IMR-90 (cell line): Measurements from ENCODE around the gene BMERB1. TPM values are rescaled to one million over a fixed set of nuclear protein-coding genes. Genes with fewer than 3 reads are reported as not detected.

Experiments
- ATAC-seq: fragments of 200-7000 bp; cut with Tn5 transposase; 2 replicates; pipeline ENCODE4 v1.9.1; 2020; ENCODE audit warnings: low read depth, mild to moderate bottlenecking, moderate library complexity
- BruUV-seq: library from RNA; stranded (reverse); fragments of 400-500 nt; replicated peaks from 2 replicates; lab custom pipeline; 2021; lab: Mats Ljungman, UMichigan
- CTCF ChIA-PET: fragments of 300-600 bp; formaldehyde crosslinking; extraction: SDS; loops from one replicate; lab custom pipeline; 2021; ENCODE audit warnings: antibody characterized with exemption; lab: Yijun Ruan, JAX
- POLR2A ChIA-PET: fragments of 300-600 bp; sonication (Branson Sonifier 250); formaldehyde crosslinking; loops from one replicate; lab custom pipeline; 2022; ENCODE audit warnings: antibody characterized with exemption; ENCODE audit not compliant: unreplicated experiment; lab: Charles Lee
- DNase-seq: peaks from one replicate; pipeline ENCODE4 v3.0.0; 2013
- H2AFZ ChIP-seq: replicated peaks from 2 replicates; pipeline ENCODE3; 2013; ENCODE audit warnings: low read length, mild to moderate bottlenecking; ENCODE audit not compliant: poor library complexity
- H2AK5ac ChIP-seq: 2 replicates; pipeline ENCODE4 v1.6.1; 2013; ENCODE audit warnings: low read depth, low read length, inconsistent platforms
- H2AK9ac ChIP-seq: replicated peaks from 2 replicates; pipeline ENCODE3; 2013; ENCODE audit warnings: mild to moderate bottlenecking, low read depth, low read length, moderate library complexity; ENCODE audit not compliant: poor library complexity
- H2BK120ac ChIP-seq: 2 replicates; pipeline ENCODE4 v1.6.1; 2013; ENCODE audit warnings: low read depth, low read length, inconsistent platforms
- H2BK15ac ChIP-seq: 3 replicates; pipeline ENCODE4 v1.6.1; 2013; ENCODE audit warnings: low read depth, low read length, inconsistent platforms
- H2BK20ac ChIP-seq: 2 replicates; pipeline ENCODE4 v1.6.1; 2013; ENCODE audit warnings: low read depth, mild to moderate bottlenecking, inconsistent platforms, low read length, moderate library complexity
- H2BK5ac ChIP-seq: 2 replicates; pipeline ENCODE4 v1.6.1; 2013; ENCODE audit warnings: mild to moderate bottlenecking, low read depth, low read length, inconsistent platforms; ENCODE audit not compliant: poor library complexity, severe bottlenecking
- H3K14ac ChIP-seq: replicated peaks from 2 replicates; pipeline ENCODE4 v1.6.1; 2013; ENCODE audit warnings: low read depth, low read length, inconsistent platforms
- H3K18ac ChIP-seq: 2 replicates; pipeline ENCODE4 v1.6.1; 2013; ENCODE audit warnings: low read depth, low read length, control low read depth
- H3K23ac ChIP-seq: 2 replicates; pipeline ENCODE4 v1.6.1; 2013; ENCODE audit warnings: low read depth, low read length, inconsistent platforms
- H3K27ac ChIP-seq: 2 replicates; pipeline ENCODE4 v1.5.1; 2013; ENCODE audit warnings: mild to moderate bottlenecking, control low read depth, low read length; ENCODE audit not compliant: insufficient read depth
- H3K27me3 ChIP-seq: 2 replicates; pipeline ENCODE4 v1.6.1; 2013; ENCODE audit warnings: low read length; ENCODE audit not compliant: control insufficient read depth, insufficient read depth
- H3K36me3 ChIP-seq: 2 replicates; pipeline ENCODE4 v1.6.1; 2013; ENCODE audit warnings: low read length, mixed read lengths; ENCODE audit not compliant: control insufficient read depth, insufficient read depth
- H3K4ac ChIP-seq: 2 replicates; pipeline ENCODE4 v1.6.1; 2013; ENCODE audit warnings: low read depth, low read length, inconsistent platforms
- H3K4me1 ChIP-seq: 2 replicates; pipeline ENCODE4 v1.6.1; 2013; ENCODE audit warnings: low read length, mixed read lengths; ENCODE audit not compliant: control insufficient read depth, insufficient read depth
- H3K4me2 ChIP-seq: 2 replicates; pipeline ENCODE4 v1.6.1; 2013; ENCODE audit warnings: low read depth, mild to moderate bottlenecking, control low read depth, low read length, moderate library complexity
- H3K4me3 ChIP-seq: 2 replicates; pipeline ENCODE4 v1.5.1; 2013; ENCODE audit warnings: low read depth, mild to moderate bottlenecking, control low read depth, low read length, moderate library complexity; ENCODE audit not compliant: insufficient read depth
- H3K56ac ChIP-seq: 2 replicates; pipeline ENCODE4 v1.6.1; 2013; ENCODE audit warnings: low read length, inconsistent platforms; ENCODE audit not compliant: insufficient read depth; ENCODE audit errors: extremely low read depth
- H3K79me1 ChIP-seq, 2 experiments: 2 replicates each; pipeline ENCODE4 v1.6.1; 2013; ENCODE audit warnings: low read length in 2 of 2, inconsistent platforms in 1 of 2, low read depth in 1 of 2
- H3K9ac ChIP-seq: 2 replicates; pipeline ENCODE4 v1.6.1; 2013; ENCODE audit warnings: low read depth, low read length, control low read depth
- H3K9me1 ChIP-seq: 2 replicates; pipeline ENCODE4 v1.6.1; 2013; ENCODE audit warnings: low read length, inconsistent platforms; ENCODE audit not compliant: insufficient read depth
- H3K9me3 ChIP-seq: 2 replicates; pipeline ENCODE4 v1.6.1; 2013; ENCODE audit warnings: low read length; ENCODE audit not compliant: control insufficient read depth, insufficient read depth
- H4K20me1 ChIP-seq: 2 replicates; pipeline ENCODE4 v1.6.1; 2013; ENCODE audit warnings: low read length, inconsistent platforms; ENCODE audit not compliant: insufficient read depth
- H4K5ac ChIP-seq: 2 replicates; pipeline ENCODE4 v1.6.1; 2013; ENCODE audit warnings: mild to moderate bottlenecking, low read depth, low read length, control low read depth
- H4K8ac ChIP-seq, 2 experiments: 2 replicates each; pipeline ENCODE4 v1.6.1; 2013; ENCODE audit warnings: low read depth in 2 of 2, low read length in 2 of 2, control low read depth in 1 of 2, inconsistent platforms in 1 of 2
- H4K91ac ChIP-seq: 2 replicates; pipeline ENCODE4 v1.6.1; 2013; ENCODE audit warnings: low read depth, low read length, inconsistent platforms; ENCODE audit not compliant: insufficient read depth
- CHD1 ChIP-seq: IDR thresholded peaks from 2 replicates; pipeline ENCODE4 v1.6.1; 2012; ENCODE audit warnings: low read depth, low read length, improper control_type of control experiment
- CTCF ChIP-seq: conservative IDR thresholded peaks from 2 replicates; pipeline ENCODE4 v1.5.1; 2012; ENCODE audit warnings: mild to moderate bottlenecking, low read depth, low read length, improper control_type of control experiment
- USF2 ChIP-seq: fragments of 150-350 bp; IDR thresholded peaks from 2 replicates; pipeline ENCODE4 v1.6.1; 2017; ENCODE audit warnings: mild to moderate bottlenecking, antibody characterized with exemption, low read length, low read depth
- WGBS, 2 experiments: methylation state at CpG; one replicate each; pipeline versions ENCODE4 v1.1.5 to v1.1.7; 2013; ENCODE audit warnings: missing lambda C conversion rate in 2 of 2; ENCODE audit not compliant: insufficient read length in 1 of 2; ENCODE audit errors: extremely low coverage in 2 of 2; 5-methylcytosine and 5-hydroxymethylcytosine counted together
- dilution Hi-C: fragments of 300-500 bp; cut with HindIII; formaldehyde crosslinking; loops from one replicate; pipeline ENCODE4 v1.14.3; 2018; ENCODE audit warnings: low sequenced_read_pairs; ENCODE audit not compliant: unreplicated experiment
- in situ Hi-C: fragments of 300-500 bp; cut with MboI; formaldehyde crosslinking; loops from 3 replicates; pipeline ENCODE4 v1.14.3; 2019; ENCODE audit warnings: low sequenced_read_pairs, inconsistent platforms, mixed read lengths
- intact Hi-C: fragments of 100-400 bp; cut with micrococcal nuclease; formaldehyde crosslinking; loops from 2 replicates; pipeline ENCODE4 v1.10.0; 2022
- polyA plus RNA-seq, 3 experiments: library from polyadenylated mRNA; depleted of rRNA; stranded (reverse); fragments of >200 nt; gene quantifications; 2 replicates each; pipeline ENCODE4 v1.2.3, GENCODE V29; 2012; ENCODE audit warnings: low replicate concordance in 1 of 3
- total RNA-seq: library from RNA; depleted of rRNA; stranded (reverse); fragments of >200 nt; gene quantifications from 2 replicates; pipeline ENCODE4 v1.2.3, GENCODE V29; 2012

The BMERB1 gene
- total and polyA plus RNA-seq, 2 of the 4 experiments (the other 2 are of a cell fraction), result 22.6 to 32.9 TPM

- intact Hi-C loops (loop anchor here (10.0 kb wide), 1 partner anchor 283 kb away; no protein-coding TSS in a partner anchor), in situ Hi-C loops (loop anchor here (10.0 kb wide), 1 partner anchor 133 kb away; no protein-coding TSS in a partner anchor), dilution Hi-C loops (no loop called here)
- Histone ChIP-seq H3K14ac (no peak overlapping the region), H3K27me3 (no peaks in the 10 kb centered on the region; the same call in 1 of the 2 replicates), H3K4ac (no peak overlapping the region), H3K56ac (no peak overlapping the region), H4K5ac (no peak overlapping the region), H3K9me1 (no peaks in the 10 kb centered on the region), H3K9me3 (no peaks in the 10 kb centered on the region), H2AFZ (no peak overlapping the region), H4K8ac (no peak overlapping the region), H2AK5ac (no peak overlapping the region), H2BK15ac (no peak overlapping the region), H4K91ac (no peak overlapping the region), H3K23ac (no peak overlapping the region), H2AK9ac (no peak overlapping the region), H2BK5ac (no peak overlapping the region), H3K36me3 (no peaks in the 10 kb centered on the region), H3K27ac (no peak overlapping the region), H2BK120ac (no peak overlapping the region), H3K4me1 (no peaks in the 10 kb centered on the region), H3K4me3 (no peak overlapping the region), H3K9ac (no peak overlapping the region), H3K18ac (no peak overlapping the region), H2BK20ac (no peak overlapping the region), H3K79me1 (no peaks in the 10 kb centered on the region), H4K20me1 (no peaks in the 10 kb centered on the region), H3K4me2 (no peak overlapping the region)
- ChIA-PET CTCF (no interaction called here), POLR2A (no interaction called here)
- no peak for DNase-seq
- ATAC-seq, result no peak
- no peak for TF ChIP-seq CTCF
- TF ChIP-seq CHD1, result no peak
- TF ChIP-seq USF2, result no peak
- WGBS, 2 experiments, result 100% methylated on average over 3 of the region's 8 CpGs; no CpG with 5 or more reads in 1 of the 2 experiments
- no TSS peak for BruUV-seq
These were observed 12.2 kb upstream of the BMERB1 start for GRCh38 chr16:15422222-15422621.
